Progenitor cell of endocrine pancreas (in vitro differentiated cells): ENCODE results near the gene ZNF554. TPM values are rescaled to one million over a fixed set of nuclear protein-coding genes. Genes with fewer than 3 reads are reported as not detected.

Experiments used
- DNase-seq: peaks from one replicate; pipeline ENCODE4 v3.0.0; 2021; ENCODE audit warnings: low spot score; ENCODE audit not compliant: unreplicated experiment
- H3K27ac Mint-ChIP-seq: 2 replicates; pipeline ENCODE4 v1.8.0; 2021; ENCODE audit warnings: mild to moderate bottlenecking, moderate library complexity, mixed read lengths
- H3K27me3 Mint-ChIP-seq: 2 replicates; pipeline ENCODE4 v1.8.0; 2021; ENCODE audit warnings: mixed read lengths
- H3K36me3 Mint-ChIP-seq: 2 replicates; pipeline ENCODE4 v1.8.0; 2022; ENCODE audit warnings: mixed read lengths; ENCODE audit not compliant: insufficient read depth
- H3K4me1 Mint-ChIP-seq: 2 replicates; pipeline ENCODE4 v1.8.0; 2021; ENCODE audit warnings: low read depth, mixed read lengths
- H3K4me3 Mint-ChIP-seq: 2 replicates; pipeline ENCODE4 v1.8.0; 2021; ENCODE audit warnings: low read depth, mild to moderate bottlenecking, moderate library complexity, mixed read lengths
- H3K9me3 Mint-ChIP-seq: 2 replicates; pipeline ENCODE4 v1.8.0; 2021; ENCODE audit warnings: low read depth, mixed read lengths
- CTCF ChIP-seq: fragments of 200-600 bp; sonication (generic); IDR thresholded peaks from one replicate; pipeline ENCODE4 v1.5.0; 2021; ENCODE audit warnings: antibody characterized with exemption, mild to moderate bottlenecking; ENCODE audit not compliant: unreplicated experiment
- total RNA-seq: library from RNA; stranded (reverse); gene quantifications from 2 replicates; pipeline ENCODE4 v1.2.1, GENCODE V29; 2021

The ZNF554 gene
- total RNA-seq, 1 donor from 2014 or later = 14.1 TPM

GRCh38 chr19:2810141-2811091 is 9.3 kb upstream of the ZNF554 start:
- Mint-ChIP-seq H3K27ac (no peak overlapping the region), H3K27me3 (no peaks in the 10 kb centered on the region), H3K36me3 (peaks cover 8% of the 10 kb centered on the region), H3K4me1 (no peaks in the 10 kb centered on the region), H3K4me3 (no peak overlapping the region), H3K9me3 (no peaks in the 10 kb centered on the region)
- TF ChIP-seq CTCF = no peak
- no peak for DNase-seq

DNA sequence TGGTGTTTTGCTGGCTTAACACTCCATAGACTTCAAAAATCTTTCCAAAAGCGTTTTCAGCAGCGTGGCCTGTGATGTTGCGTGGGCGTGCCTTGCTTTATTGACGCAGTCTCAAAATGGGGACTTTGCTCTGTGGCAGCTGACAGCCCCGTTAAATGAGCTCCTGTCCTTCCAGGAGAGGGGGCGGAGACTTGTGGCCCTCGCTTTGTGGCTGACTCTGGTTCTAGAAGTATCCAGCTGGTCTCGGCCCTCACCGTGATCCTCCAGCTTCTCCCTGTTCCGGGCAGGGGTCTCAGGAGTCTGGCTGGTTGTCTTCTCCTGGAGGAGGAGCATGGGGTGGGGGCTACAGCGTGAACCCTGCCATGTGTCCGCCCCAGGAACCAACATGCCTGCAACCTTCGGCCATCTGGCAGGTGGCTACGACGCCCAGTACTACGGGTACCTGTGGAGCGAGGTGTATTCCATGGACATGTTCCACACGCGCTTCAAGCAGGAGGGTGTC is 8.4 kb upstream of the ZNF554 start:
- DNase-seq = no peak
- no peaks in the 10 kb centered on the region for H3K4me1 Mint-ChIP-seq
- no peaks in the 10 kb centered on the region for H3K9me3 Mint-ChIP-seq
- H3K36me3 Mint-ChIP-seq = peaks cover 6% of the 10 kb centered on the region
- no peak overlapping the region for H3K4me3 Mint-ChIP-seq
- no peak for TF ChIP-seq CTCF
- H3K27me3 Mint-ChIP-seq = no peaks in the 10 kb centered on the region
- H3K27ac Mint-ChIP-seq = no peak overlapping the region

- Mint-ChIP-seq H3K4me1 (no peaks in the 10 kb centered on the region), H3K27me3 (no peaks in the 10 kb centered on the region), H3K9me3 (no peaks in the 10 kb centered on the region), H3K36me3 (peaks cover 6% of the 10 kb centered on the region), H3K4me3 (no peak overlapping the region), H3K27ac (no peak overlapping the region)
- no peak for DNase-seq
- no peak for TF ChIP-seq CTCF
These were observed 7.8 kb upstream of the ZNF554 start for GRCh38 chr19:2811735-2812413.

- DNase-seq = no peak
- no peak overlapping the region for H3K4me3 Mint-ChIP-seq
- H3K36me3 Mint-ChIP-seq = peaks cover 6% of the 10 kb centered on the region
- H3K9me3 Mint-ChIP-seq = no peaks in the 10 kb centered on the region
- H3K27me3 Mint-ChIP-seq = no peaks in the 10 kb centered on the region
- no peak for TF ChIP-seq CTCF
- H3K4me1 Mint-ChIP-seq = no peaks in the 10 kb centered on the region
- no peak overlapping the region for H3K27ac Mint-ChIP-seq
These were observed 7.0 kb upstream of the ZNF554 start for GRCh38 chr19:2812414-2813234.
